Uterus (tissue), 2 donors: ENCODE results near the gene SELENOV.

Experiments
- CTCF ChIP-seq, 4 experiments: fragments of 200-600 bp in 2 of 4; fragments of 450-650 bp in 2 of 4; sonication (generic) in 2 of 4; IDR thresholded peaks; one replicate each; pipeline ENCODE4 v1.5.1; 2016 to 2019; ENCODE audit warnings: antibody characterized with exemption in 4 of 4, mild to moderate bottlenecking in 2 of 4, moderate library complexity in 1 of 4
- POLR2A ChIP-seq, 2 donors: fragments of 450-650 bp; IDR thresholded peaks; one replicate each; pipeline ENCODE4 v1.6.1; 2016; ENCODE audit warnings: antibody characterized with exemption in 2 of 2, mild to moderate bottlenecking in 1 of 2, moderate library complexity in 1 of 2

DNA sequence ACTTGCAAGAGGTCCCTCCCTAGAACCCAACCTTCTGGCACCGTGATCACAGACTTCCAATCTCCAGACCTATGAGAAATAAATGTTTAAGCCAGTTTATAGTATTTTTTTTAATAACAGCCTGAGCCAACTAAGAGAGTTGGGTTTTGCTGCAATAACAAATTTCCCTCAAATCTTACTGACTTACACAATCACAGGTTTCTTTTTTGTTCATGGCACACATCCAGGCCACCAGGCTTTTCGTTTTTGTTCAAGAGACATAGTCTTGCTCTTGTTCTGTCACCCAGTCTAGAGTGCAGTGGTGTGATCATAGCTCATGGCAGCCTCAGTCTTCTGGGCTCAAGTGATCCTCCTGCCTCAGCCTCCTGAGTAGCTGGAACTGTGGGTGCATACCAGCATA, 2.0 kb upstream of the SELENOV start:
- no peak for TF ChIP-seq CTCF (IDR thresholded peaks at IDR 0.05)
- TF ChIP-seq POLR2A (IDR thresholded peaks at IDR 0.05): no peak
